Natural killer cell (primary cell): Measurements from ENCODE around the gene APLF. TPM values are rescaled to one million over a fixed set of nuclear protein-coding genes. Genes with fewer than 3 reads are reported as not detected.

ENCODE experiments used
- ATAC-seq, 3 donors: fragments of 150-1000 bp in 2 of 3; fragments of 200-7000 bp in 1 of 3; cut with Tn5 transposase; 1 replicate in 1 of 3; 2 replicates in 2 of 3; pipeline ENCODE4 v1.10.0; 2021; ENCODE audit warnings: mild to moderate bottlenecking in 2 of 3, moderate library complexity in 2 of 3
- DNase-seq, 2 donors: peaks; one replicate each; pipeline versions ENCODE4 v3.0.0 to v3.0.0-alpha.2; 2013 to 2021; ENCODE audit warnings: mixed read lengths in 1 of 2
- H3K27ac ChIP-seq: one replicate; pipeline ENCODE4 v1.5.1; 2013; ENCODE audit warnings: mild to moderate bottlenecking, low read length
- H3K27me3 ChIP-seq: one replicate; pipeline ENCODE4 v1.6.1; 2013; ENCODE audit warnings: low read length; ENCODE audit not compliant: control insufficient read depth, insufficient read depth
- H3K36me3 ChIP-seq: one replicate; pipeline ENCODE4 v1.6.1; 2013; ENCODE audit warnings: low read length; ENCODE audit not compliant: control insufficient read depth, insufficient read depth
- H3K4me1 ChIP-seq: one replicate; pipeline ENCODE4 v1.6.1; 2013; ENCODE audit warnings: low read length; ENCODE audit not compliant: control insufficient read depth, insufficient read depth
- H3K4me3 ChIP-seq: one replicate; pipeline ENCODE4 v1.5.1; 2013; ENCODE audit warnings: low read length
- H3K9me3 ChIP-seq: one replicate; pipeline ENCODE4 v1.6.1; 2013; ENCODE audit warnings: low read length; ENCODE audit not compliant: control insufficient read depth, insufficient read depth
- H3K27ac Mint-ChIP-seq, 2 donors: one replicate each; pipeline ENCODE4 v1.8.0; 2022; ENCODE audit warnings: mild to moderate bottlenecking in 2 of 2, mixed read lengths in 2 of 2, moderate library complexity in 1 of 2
- H3K27me3 Mint-ChIP-seq, 2 donors: one replicate each; pipeline ENCODE4 v1.8.0; 2022; ENCODE audit warnings: low read depth in 2 of 2, mixed read lengths in 2 of 2
- H3K36me3 Mint-ChIP-seq: one replicate; pipeline ENCODE4 v1.8.0; 2022; ENCODE audit warnings: mixed read lengths
- H3K4me1 Mint-ChIP-seq, 2 donors: one replicate each; pipeline ENCODE4 v1.8.0; 2022; ENCODE audit warnings: mixed read lengths in 2 of 2
- H3K4me3 Mint-ChIP-seq: one replicate; pipeline ENCODE4 v1.8.0; 2022; ENCODE audit warnings: mild to moderate bottlenecking, moderate library complexity, mixed read lengths
- H3K9me3 Mint-ChIP-seq, 2 donors: one replicate each; pipeline ENCODE4 v1.8.0; 2022; ENCODE audit warnings: mixed read lengths in 2 of 2
- WGBS: methylation state at CpG from one replicate; pipeline ENCODE4 v1.1.7; 2013; ENCODE audit warnings: missing lambda C conversion rate; ENCODE audit not compliant: insufficient coverage; 5-methylcytosine and 5-hydroxymethylcytosine counted together
- intact Hi-C: fragments of 100-400 bp; cut with micrococcal nuclease; formaldehyde crosslinking; loops from one replicate; pipeline ENCODE4 v1.14.2; 2022
- total RNA-seq, 4 donors: library from RNA; stranded (reverse); fragments of 120-200 nt in 1 of 4; gene quantifications; one replicate each; pipeline versions ENCODE4 v1.2.3 to v1.2.4, GENCODE V29; 2013 to 2022
- TF ChIP-seq, protein P1 (sequence below): fragments of 200-600 bp; IDR thresholded peaks from one replicate; pipeline ENCODE4 v1.8.0; 2022; ENCODE audit warnings: antibody characterized with exemption

APLF gene, protein sequence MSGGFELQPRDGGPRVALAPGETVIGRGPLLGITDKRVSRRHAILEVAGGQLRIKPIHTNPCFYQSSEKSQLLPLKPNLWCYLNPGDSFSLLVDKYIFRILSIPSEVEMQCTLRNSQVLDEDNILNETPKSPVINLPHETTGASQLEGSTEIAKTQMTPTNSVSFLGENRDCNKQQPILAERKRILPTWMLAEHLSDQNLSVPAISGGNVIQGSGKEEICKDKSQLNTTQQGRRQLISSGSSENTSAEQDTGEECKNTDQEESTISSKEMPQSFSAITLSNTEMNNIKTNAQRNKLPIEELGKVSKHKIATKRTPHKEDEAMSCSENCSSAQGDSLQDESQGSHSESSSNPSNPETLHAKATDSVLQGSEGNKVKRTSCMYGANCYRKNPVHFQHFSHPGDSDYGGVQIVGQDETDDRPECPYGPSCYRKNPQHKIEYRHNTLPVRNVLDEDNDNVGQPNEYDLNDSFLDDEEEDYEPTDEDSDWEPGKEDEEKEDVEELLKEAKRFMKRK
- total RNA-seq: 1 to 10 TPM; 2.2 to 4.3 (median 3.8) TPM
- total RNA-seq (2013): 11.4 TPM

DNA sequence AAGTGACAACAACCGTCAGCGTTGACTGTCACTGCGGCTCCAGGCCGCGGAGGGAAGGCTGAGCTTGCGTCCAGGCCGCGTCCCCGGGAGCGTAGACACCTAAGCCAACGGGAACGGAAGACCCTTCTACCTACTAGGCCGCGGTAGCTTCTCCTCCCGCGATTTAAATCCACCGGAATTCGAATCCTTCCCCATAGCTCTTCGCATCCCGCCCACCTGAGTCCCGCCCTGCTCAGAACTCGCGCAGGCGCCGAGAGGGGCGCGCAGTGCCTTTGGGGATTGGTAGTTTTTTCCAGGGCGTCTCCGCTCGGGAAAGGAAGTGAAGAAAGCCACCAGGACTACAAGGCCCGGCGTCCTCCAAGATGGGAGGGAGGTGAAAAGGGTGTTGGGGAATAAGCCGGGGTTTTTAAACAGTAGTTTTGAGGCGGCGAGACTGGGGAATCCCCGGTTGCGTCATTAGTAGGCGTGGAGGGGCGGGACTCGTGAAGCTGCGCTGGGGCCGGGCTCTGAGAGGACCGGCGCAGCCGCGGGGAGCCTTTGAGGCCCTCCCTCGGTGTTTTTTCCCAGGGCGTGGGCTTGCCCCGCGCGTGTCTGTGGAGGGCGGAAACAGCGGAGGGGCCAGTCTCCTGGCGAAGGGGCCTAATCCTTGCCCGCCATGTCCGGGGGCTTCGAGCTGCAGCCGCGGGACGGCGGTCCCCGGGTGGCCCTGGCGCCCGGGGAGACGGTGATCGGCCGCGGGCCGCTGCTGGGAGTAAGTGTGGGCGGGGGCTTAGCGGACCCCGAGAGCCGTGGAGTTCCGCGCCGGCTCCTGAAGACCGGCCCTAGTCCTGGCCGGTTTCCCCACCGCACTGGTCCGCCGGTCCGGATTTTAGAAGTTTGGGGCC, at the start of gene APLF, which contains the start of gene FBXO48:
APLF (plus strand) TSS at position 509 of the 884 bp plus-strand sequence; CDS start at position 656, 147 bp downstream.
FBXO48 (minus strand) TSS at position 218 of the 884 bp plus-strand sequence. CDS start 2,149 bp downstream, outside the sequence.
- H3K27ac Mint-ChIP-seq: peak within 1 kb of the TSS; percentile 96 to 97

DNA sequence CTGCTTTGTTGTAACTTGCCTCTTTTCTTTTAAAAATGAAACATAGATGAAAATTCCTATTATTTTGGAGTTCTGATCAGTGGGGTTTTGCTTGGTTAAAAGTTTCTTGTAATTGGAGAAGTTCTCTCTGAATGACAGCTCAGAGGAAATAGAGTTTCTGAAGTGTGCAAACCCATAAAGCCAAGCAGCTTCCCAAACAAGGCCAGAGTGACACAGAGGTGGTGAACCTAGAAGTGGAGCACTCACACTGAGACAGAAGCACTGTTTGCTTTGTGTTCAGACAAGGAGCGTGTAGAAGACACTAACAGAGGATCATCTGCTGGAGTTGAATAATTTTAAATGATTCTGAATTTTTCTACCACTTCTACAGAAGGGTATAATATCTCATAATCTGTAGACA, 49.5 kb upstream of the APLF start:
- Mint-ChIP-seq H3K4me3 (peak overlapping the region; percentile 71), H3K36me3 (no peaks in the 10 kb centered on the region), H3K4me1 (peaks cover 68 to 70% of the 10 kb centered on the region in 2 donors), H3K27ac (peak overlapping the region; percentile 83 to 87), H3K27me3 (no peaks in the 10 kb centered on the region), H3K9me3 (no peaks in the 10 kb centered on the region)
- DNase-seq: peak in 1 of 2 donors; percentile 19
- Histone ChIP-seq H3K27me3 (no peaks in the 10 kb centered on the region), H3K4me3 (no peak overlapping the region), H3K27ac (no peak overlapping the region), H3K36me3 (no peaks in the 10 kb centered on the region), H3K9me3 (no peaks in the 10 kb centered on the region), H3K4me1 (peaks cover 40% of the 10 kb centered on the region)
- peak; percentile 62 to 69 (median 64) for ATAC-seq
- TF ChIP-seq, protein P1, sequence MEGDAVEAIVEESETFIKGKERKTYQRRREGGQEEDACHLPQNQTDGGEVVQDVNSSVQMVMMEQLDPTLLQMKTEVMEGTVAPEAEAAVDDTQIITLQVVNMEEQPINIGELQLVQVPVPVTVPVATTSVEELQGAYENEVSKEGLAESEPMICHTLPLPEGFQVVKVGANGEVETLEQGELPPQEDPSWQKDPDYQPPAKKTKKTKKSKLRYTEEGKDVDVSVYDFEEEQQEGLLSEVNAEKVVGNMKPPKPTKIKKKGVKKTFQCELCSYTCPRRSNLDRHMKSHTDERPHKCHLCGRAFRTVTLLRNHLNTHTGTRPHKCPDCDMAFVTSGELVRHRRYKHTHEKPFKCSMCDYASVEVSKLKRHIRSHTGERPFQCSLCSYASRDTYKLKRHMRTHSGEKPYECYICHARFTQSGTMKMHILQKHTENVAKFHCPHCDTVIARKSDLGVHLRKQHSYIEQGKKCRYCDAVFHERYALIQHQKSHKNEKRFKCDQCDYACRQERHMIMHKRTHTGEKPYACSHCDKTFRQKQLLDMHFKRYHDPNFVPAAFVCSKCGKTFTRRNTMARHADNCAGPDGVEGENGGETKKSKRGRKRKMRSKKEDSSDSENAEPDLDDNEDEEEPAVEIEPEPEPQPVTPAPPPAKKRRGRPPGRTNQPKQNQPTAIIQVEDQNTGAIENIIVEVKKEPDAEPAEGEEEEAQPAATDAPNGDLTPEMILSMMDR: no peak
- 0% methylated on average over 1 of the region's 1 CpG for WGBS
- intact Hi-C loops: no loop called here

More for the DNA sequence above, at the start of gene APLF, which contains the start of gene FBXO48:
- Histone ChIP-seq H3K27me3 (no peaks in the 10 kb centered on the region), H3K9me3 (no peaks in the 10 kb centered on the region), H3K4me3 (peak within 1 kb of the TSS; percentile 79), H3K36me3 (no peaks in the 10 kb centered on the region), H3K27ac (peak within 1 kb of the TSS; percentile 74), H3K4me1 (peaks cover 16% of the 10 kb centered on the region)
- DNase-seq (peak; percentile 98 to 99), ATAC-seq (peak; percentile 87 to 96 (median 89))
- intact Hi-C loops: loop anchor here (1.0 to 5.0 kb wide), 6 partner anchors 26 to 440 kb away; partner anchors contain the start of gene PNO1
- WGBS: under 1% methylated on average over 82 of the region's 82 CpGs
- Mint-ChIP-seq H3K27me3 (peaks cover 4 to 17% of the 10 kb centered on the region in 2 donors), H3K4me3 (peak within 1 kb of the TSS; percentile 96), H3K36me3 (no peaks in the 10 kb centered on the region), H3K4me1 (peaks cover 12 to 25% of the 10 kb centered on the region in 2 donors), H3K9me3 (no peaks in the 10 kb centered on the region)
- TF ChIP-seq, protein P1: no peak

DNA sequence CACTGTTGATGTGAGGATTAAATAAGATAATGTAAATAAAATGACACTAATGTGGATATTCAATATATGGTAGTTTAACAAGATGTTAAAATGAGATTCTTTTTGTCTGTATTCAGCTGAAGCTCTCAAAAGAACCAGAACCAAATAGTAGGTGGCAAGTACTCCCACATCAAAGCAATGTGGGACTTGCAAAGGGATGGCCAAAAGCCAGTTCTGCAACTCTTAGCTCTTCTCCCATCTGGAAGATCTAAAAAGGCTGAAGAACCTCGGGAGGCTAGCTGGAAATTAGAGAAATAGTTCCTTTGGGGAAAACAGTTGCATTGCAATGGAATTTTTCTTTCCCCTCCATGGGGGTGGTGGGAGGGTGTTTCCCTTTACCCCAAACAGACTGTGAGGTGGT, 49.0 kb upstream of the APLF start:
- no peak for DNase-seq
- peak overlapping the region; percentile 83 to 87 for H3K27ac Mint-ChIP-seq
- Histone ChIP-seq H3K9me3 (no peaks in the 10 kb centered on the region), H3K4me1 (peaks cover 41% of the 10 kb centered on the region), H3K4me3 (no peak overlapping the region), H3K36me3 (no peaks in the 10 kb centered on the region), H3K27me3 (no peaks in the 10 kb centered on the region), H3K27ac (peak overlapping the region; percentile 0)
- H3K27me3 Mint-ChIP-seq: no peaks in the 10 kb centered on the region
- no CpG with 5 or more reads among the region's 1 CpG for WGBS
- no peak for ATAC-seq
- no peaks in the 10 kb centered on the region for H3K9me3 Mint-ChIP-seq
- TF ChIP-seq, protein P1: no peak
- intact Hi-C loops: no loop called here
- no peaks in the 10 kb centered on the region for H3K36me3 Mint-ChIP-seq
- H3K4me1 Mint-ChIP-seq: peaks cover 66 to 67% of the 10 kb centered on the region in 2 donors
- H3K4me3 Mint-ChIP-seq: peak overlapping the region; percentile 71
